Uterus (tissue), 4 donors: ENCODE measurements around the gene IL23R. TPM values are rescaled to one million over a fixed set of nuclear protein-coding genes. Genes with fewer than 3 reads are reported as not detected.

Experiments
- DNase-seq, 2 donors: peaks; one replicate each; pipeline ENCODE4 v3.0.0-alpha.2; 2019 to 2020
- H3K27ac ChIP-seq, 2 donors: fragments of 200-600 bp; sonication (generic); 1 replicate in 1 of 2; 2 replicates in 1 of 2; pipeline ENCODE4 v1.5.1; 2016 to 2018
- H3K27me3 ChIP-seq, 2 donors: fragments of 200-600 bp; sonication (generic); one replicate each; pipeline ENCODE4 v1.5.1; 2018 to 2019; ENCODE audit warnings: control low read depth in 1 of 2
- H3K36me3 ChIP-seq, 2 donors: fragments of 200-600 bp; sonication (generic); one replicate each; pipeline ENCODE4 v1.5.1; 2019; ENCODE audit warnings: control low read depth in 1 of 2
- H3K4me1 ChIP-seq, 2 donors: fragments of 200-600 bp; sonication (generic); one replicate each; pipeline ENCODE4 v1.5.1; 2018 to 2019; ENCODE audit warnings: control low read depth in 1 of 2
- H3K4me3 ChIP-seq, 2 donors: fragments of 200-600 bp; sonication (generic); 1 replicate in 1 of 2; 2 replicates in 1 of 2; pipeline ENCODE4 v1.5.1; 2018 to 2019; ENCODE audit warnings: mild to moderate bottlenecking in 1 of 2
- H3K9me3 ChIP-seq, 2 donors: fragments of 200-600 bp; sonication (generic); one replicate each; pipeline ENCODE4 v1.5.1; 2019; ENCODE audit warnings: control low read depth in 1 of 2
- POLR2A ChIP-seq, 2 donors: fragments of 450-650 bp; IDR thresholded peaks; one replicate each; pipeline ENCODE4 v1.6.1; 2016; ENCODE audit warnings: antibody characterized with exemption in 2 of 2, mild to moderate bottlenecking in 1 of 2, moderate library complexity in 1 of 2
- intact Hi-C: fragments of 100-400 bp; cut with DNase I; formaldehyde crosslinking; loops from one replicate; pipeline ENCODE4 v1.15.1; 2023; ENCODE audit warnings: low total_unique reads
- total RNA-seq, 4 donors: library from RNA; depleted of rRNA in 3 of 4; stranded (reverse); fragments of >200 nt in 3 of 4; gene quantifications; one replicate each; pipeline versions ENCODE4 v1.1.0 to v1.2.4, GENCODE V29; 2014 to 2023
- TF ChIP-seq, protein P1 (sequence below), 4 experiments: fragments of 200-600 bp in 2 of 4; fragments of 450-650 bp in 2 of 4; sonication (generic) in 2 of 4; IDR thresholded peaks; one replicate each; pipeline ENCODE4 v1.5.1; 2016 to 2019; ENCODE audit warnings: antibody characterized with exemption in 4 of 4, mild to moderate bottlenecking in 2 of 4, moderate library complexity in 1 of 4
- donor health status: DM: yes; HTN: yes; CAD: no.

Gene IL23R
- total RNA-seq, 4 donors from 2014 or later: 0.21 TPM; not detected in 3

DNA sequence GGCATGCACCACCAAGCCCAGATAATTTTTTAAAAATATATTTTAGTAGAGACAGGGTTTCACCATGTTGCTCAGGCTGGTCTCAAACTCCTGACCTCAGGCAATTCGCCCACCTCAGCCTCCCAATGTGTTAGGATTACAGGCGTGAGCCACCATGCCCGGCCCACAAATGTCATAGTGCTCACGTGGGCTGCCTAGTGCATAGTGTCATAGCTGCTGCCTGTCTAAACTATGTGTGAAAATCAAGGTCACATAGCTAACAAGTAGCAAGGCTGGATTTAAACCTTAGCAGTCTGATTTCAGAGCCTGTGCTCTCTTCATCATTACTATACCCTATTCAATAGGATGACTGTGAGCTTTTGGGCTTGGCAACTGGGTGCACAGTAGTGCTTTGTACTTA is 41.8 kb upstream of the IL23R start:
- no peaks in the 10 kb centered on the region for H3K36me3 ChIP-seq
- TF ChIP-seq POLR2A (IDR thresholded peaks at IDR 0.05): no peak
- TF ChIP-seq, protein P1, sequence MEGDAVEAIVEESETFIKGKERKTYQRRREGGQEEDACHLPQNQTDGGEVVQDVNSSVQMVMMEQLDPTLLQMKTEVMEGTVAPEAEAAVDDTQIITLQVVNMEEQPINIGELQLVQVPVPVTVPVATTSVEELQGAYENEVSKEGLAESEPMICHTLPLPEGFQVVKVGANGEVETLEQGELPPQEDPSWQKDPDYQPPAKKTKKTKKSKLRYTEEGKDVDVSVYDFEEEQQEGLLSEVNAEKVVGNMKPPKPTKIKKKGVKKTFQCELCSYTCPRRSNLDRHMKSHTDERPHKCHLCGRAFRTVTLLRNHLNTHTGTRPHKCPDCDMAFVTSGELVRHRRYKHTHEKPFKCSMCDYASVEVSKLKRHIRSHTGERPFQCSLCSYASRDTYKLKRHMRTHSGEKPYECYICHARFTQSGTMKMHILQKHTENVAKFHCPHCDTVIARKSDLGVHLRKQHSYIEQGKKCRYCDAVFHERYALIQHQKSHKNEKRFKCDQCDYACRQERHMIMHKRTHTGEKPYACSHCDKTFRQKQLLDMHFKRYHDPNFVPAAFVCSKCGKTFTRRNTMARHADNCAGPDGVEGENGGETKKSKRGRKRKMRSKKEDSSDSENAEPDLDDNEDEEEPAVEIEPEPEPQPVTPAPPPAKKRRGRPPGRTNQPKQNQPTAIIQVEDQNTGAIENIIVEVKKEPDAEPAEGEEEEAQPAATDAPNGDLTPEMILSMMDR (IDR thresholded peaks at IDR 0.05): no peak
- no peaks in the 10 kb centered on the region for H3K27me3 ChIP-seq
- no peak for DNase-seq
- no peaks in the 10 kb centered on the region for H3K9me3 ChIP-seq
- intact Hi-C loops: no loop called here
- H3K4me3 ChIP-seq: no peak overlapping the region
- H3K27ac ChIP-seq: no peak overlapping the region
- H3K4me1 ChIP-seq: no peaks in the 10 kb centered on the region

DNA sequence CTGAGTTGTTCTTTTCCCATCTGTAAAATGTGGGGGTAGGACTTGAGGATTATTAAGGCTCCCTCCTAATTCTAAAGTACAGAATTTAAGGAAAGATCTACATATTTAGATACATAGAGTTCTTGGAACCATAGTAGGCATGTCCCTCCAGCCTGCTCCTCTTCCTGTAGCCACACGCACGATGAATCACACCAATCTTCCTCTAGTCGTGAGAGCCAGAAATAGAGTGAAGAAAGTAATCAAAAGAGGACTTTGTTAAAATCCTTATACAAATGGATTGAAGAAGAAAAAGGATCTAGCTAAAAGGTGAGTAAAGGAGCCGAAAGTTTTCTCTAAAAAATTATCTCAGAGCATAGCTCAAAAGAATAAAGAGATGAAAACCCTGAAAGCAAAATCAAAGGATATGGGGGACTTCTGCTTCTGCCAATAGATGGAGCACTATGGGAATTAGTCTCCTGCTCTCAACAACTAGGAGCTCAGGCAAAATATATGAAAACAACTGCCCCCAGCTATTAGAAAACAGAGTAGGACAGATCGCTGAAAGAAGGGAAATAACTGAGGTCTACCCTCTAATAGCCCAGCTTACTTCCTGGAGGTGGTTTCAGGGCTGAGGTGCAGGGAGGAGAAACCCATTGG is 40.0 kb upstream of the IL23R start:
- no peaks in the 10 kb centered on the region for H3K4me1 ChIP-seq
- no peaks in the 10 kb centered on the region for H3K9me3 ChIP-seq
- intact Hi-C loops: no loop called here
- no peak overlapping the region for H3K4me3 ChIP-seq
- no peaks in the 10 kb centered on the region for H3K27me3 ChIP-seq
- H3K36me3 ChIP-seq: no peaks in the 10 kb centered on the region
- no peak for TF ChIP-seq POLR2A (IDR thresholded peaks at IDR 0.05)
- no peak for DNase-seq
- H3K27ac ChIP-seq: no peak overlapping the region

DNA sequence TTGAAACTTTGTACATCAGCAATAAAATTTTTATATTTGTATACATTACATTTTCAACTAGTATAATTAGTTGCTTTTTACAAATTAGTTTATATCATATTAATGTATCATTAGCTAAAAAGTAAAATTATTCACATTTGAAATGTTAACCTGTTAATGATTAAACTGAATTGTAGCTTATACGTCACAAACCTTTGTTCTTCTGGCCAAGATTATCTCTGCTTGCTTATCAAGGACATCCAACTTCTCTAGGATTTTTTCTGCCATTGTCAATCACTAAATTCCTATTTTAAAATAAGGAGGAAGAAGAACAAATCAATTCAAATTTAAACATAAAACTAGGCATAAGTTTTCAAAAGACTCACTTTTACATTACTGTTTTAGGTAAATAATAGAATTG is 39.3 kb upstream of the IL23R start:
- no peak overlapping the region for H3K4me3 ChIP-seq
- no peak for TF ChIP-seq POLR2A (IDR thresholded peaks at IDR 0.05)
- TF ChIP-seq, protein P1 (IDR thresholded peaks at IDR 0.05): no peak
- no peaks in the 10 kb centered on the region for H3K27me3 ChIP-seq
- no peaks in the 10 kb centered on the region for H3K36me3 ChIP-seq
- no peaks in the 10 kb centered on the region for H3K4me1 ChIP-seq
- intact Hi-C loops: no loop called here
- no peak overlapping the region for H3K27ac ChIP-seq
- no peak for DNase-seq
- no peaks in the 10 kb centered on the region for H3K9me3 ChIP-seq

DNA sequence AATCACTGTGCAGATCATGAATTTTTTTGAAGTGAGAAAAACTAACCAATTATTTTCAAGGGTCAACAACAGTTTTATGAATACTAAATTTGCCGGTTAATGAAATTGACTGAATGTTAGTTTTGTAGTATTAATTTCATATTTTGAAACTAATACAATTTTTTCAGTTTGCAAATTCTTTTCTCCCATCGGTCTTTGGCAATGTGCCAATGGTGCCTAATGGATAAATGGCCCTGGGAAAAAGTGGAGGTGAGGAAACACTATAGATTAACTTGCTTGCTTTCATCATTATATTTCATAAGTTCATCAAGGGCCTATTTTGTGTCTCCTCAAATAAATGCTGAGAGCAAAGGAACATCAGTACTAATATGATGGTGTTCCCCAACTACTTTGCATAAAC is 35.6 kb upstream of the IL23R start:
- DNase-seq: no peak
- no peaks in the 10 kb centered on the region for H3K36me3 ChIP-seq
- H3K4me1 ChIP-seq: no peaks in the 10 kb centered on the region
- intact Hi-C loops: no loop called here
- no peak overlapping the region for H3K27ac ChIP-seq
- TF ChIP-seq, protein P1 (IDR thresholded peaks at IDR 0.05): no peak
- TF ChIP-seq POLR2A (IDR thresholded peaks at IDR 0.05): no peak
- no peaks in the 10 kb centered on the region for H3K27me3 ChIP-seq
- no peaks in the 10 kb centered on the region for H3K9me3 ChIP-seq
- H3K4me3 ChIP-seq: no peak overlapping the region

DNA sequence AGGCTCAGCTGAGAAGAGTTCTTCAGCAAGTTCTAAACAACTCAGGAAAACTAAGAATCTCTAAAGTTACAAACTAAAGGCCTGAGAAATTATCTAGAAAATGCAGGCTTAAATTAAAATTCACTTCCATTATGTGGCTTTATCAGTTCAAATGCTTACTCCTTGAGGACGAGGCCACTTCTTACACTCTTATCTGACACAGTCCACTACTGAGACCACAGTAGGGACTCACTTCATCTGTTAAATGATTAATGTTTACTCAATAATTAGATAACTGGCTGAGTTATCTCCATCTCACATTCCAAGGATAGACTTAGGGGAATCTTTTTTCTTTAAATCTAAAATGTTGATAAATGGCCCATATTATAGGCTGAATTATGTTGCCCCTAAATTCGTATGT is 33.1 kb upstream of the IL23R start:
- intact Hi-C loops: no loop called here
- TF ChIP-seq, protein P1 (IDR thresholded peaks at IDR 0.05): no peak
- no peak for TF ChIP-seq POLR2A (IDR thresholded peaks at IDR 0.05)
- no peak overlapping the region for H3K4me3 ChIP-seq

DNA sequence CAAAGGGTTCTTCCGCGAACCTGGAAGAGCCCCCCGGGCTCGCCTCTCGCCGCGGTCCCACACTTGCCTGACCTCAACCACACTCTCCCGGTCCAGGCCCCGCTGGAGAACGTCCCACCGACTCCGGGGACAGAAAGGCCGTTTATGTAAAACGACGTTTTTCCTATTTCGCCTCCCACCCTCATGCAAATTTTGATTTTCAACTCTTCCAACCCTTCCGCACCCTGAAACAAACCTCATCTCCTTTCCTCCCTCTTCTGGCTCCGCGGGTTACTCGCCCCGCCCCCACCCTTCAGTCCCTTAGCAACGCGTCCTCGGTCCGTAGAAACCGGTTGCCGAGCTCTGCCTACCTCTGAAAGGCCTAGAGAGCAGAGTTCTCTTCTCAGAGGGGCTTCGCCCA is 31.6 kb upstream of the IL23R start, which contains the start of gene C1orf141:
Gene C1orf141 (minus strand): TSS at position 276 of the 400 bp plus-strand sequence. CDS start 7,730 bp downstream, outside the sequence.
- TF ChIP-seq, protein P1 (IDR thresholded peaks at IDR 0.05): no peak
- TF ChIP-seq POLR2A (IDR thresholded peaks at IDR 0.05): no peak
- intact Hi-C loops: no loop called here
- Histone ChIP-seq H3K27ac (no peak within 1 kb of the TSS), H3K27me3 (no peaks in the 10 kb centered on the region), H3K4me3 (no peak within 1 kb of the TSS), H3K36me3 (no peaks in the 10 kb centered on the region), H3K9me3 (no peaks in the 10 kb centered on the region), H3K4me1 (no peaks in the 10 kb centered on the region)
- no peak for DNase-seq

More for the DNA sequence above, 33.1 kb upstream of the IL23R start:
- no peaks in the 10 kb centered on the region for H3K9me3 ChIP-seq
- H3K4me1 ChIP-seq: no peaks in the 10 kb centered on the region
- no peaks in the 10 kb centered on the region for H3K36me3 ChIP-seq
- H3K27me3 ChIP-seq: no peaks in the 10 kb centered on the region
- H3K27ac ChIP-seq: no peak overlapping the region
- no peak for DNase-seq
